Natural killer cell treated with Interleukin-12 subunit alpha and Interleukin-12 subunit beta and Interleukin-15 and Interleukin-18, amount 100 ng/mL, for 72 hours (primary cell): ENCODE measurements around the gene TMEM175. TPM values are rescaled to one million over a fixed set of nuclear protein-coding genes. Genes with fewer than 3 reads are reported as not detected.

Experiments used
- ATAC-seq, 2 donors: fragments of 150-1000 bp; cut with Tn5 transposase in 1 of 2; sonication (Bioruptor Pico), chemical (Tn5 transposase) in 1 of 2; 2 replicates each; pipeline ENCODE4 v1.10.0; 2021
- DNase-seq: peaks from one replicate; pipeline ENCODE4 v3.0.0; 2022; ENCODE audit warnings: low spot score
- H3K27ac Mint-ChIP-seq, 2 donors: 1 replicate in 1 of 2; 2 replicates in 1 of 2; pipeline ENCODE4 v1.8.0; 2022; ENCODE audit warnings: mixed read lengths in 2 of 2, mild to moderate bottlenecking in 1 of 2, moderate library complexity in 1 of 2
- H3K27me3 Mint-ChIP-seq, 2 donors: 1 replicate in 1 of 2; 2 replicates in 1 of 2; pipeline ENCODE4 v1.8.0; 2022; ENCODE audit warnings: mixed read lengths in 2 of 2
- H3K36me3 Mint-ChIP-seq: one replicate; pipeline ENCODE4 v1.8.0; 2022; ENCODE audit warnings: mixed read lengths
- H3K4me1 Mint-ChIP-seq, 2 donors: 1 replicate in 1 of 2; 2 replicates in 1 of 2; pipeline ENCODE4 v1.8.0; 2022; ENCODE audit warnings: low read depth in 2 of 2, mixed read lengths in 2 of 2, mild to moderate bottlenecking in 1 of 2
- H3K4me3 Mint-ChIP-seq: one replicate; pipeline ENCODE4 v1.8.0; 2022; ENCODE audit warnings: mixed read lengths
- H3K9me3 Mint-ChIP-seq: 2 replicates; pipeline ENCODE4 v1.8.0; 2022; ENCODE audit warnings: mixed read lengths
- total RNA-seq, 2 donors: library from RNA; stranded (reverse); gene quantifications; one replicate each; pipeline ENCODE4 v1.2.3, GENCODE V29; 2022

The TMEM175 gene
- total RNA-seq: 10 to 100 TPM; 26.5 to 29.2 TPM

GRCh38 chr4:931960-932712 is at the start of gene TMEM175, which contains the start of gene GAK:
Gene TMEM175 (plus strand): TSS chr4:932460. CDS start chr4:947740, 15,280 bp downstream.
Gene GAK (minus strand): TSS chr4:932316. CDS start chr4:932187, 129 bp downstream.
- peak within 1 kb of the TSS; percentile 97 to 98 for H3K27ac Mint-ChIP-seq
- ATAC-seq: peak; percentile 98 to 99
- H3K4me1 Mint-ChIP-seq: peaks cover 39 to 47% of the 10 kb centered on the region in 2 donors

GRCh38 chr4:882646-883045 is 49.6 kb upstream of the TMEM175 start:
- peaks cover 3% of the 10 kb centered on the region for H3K9me3 Mint-ChIP-seq
- no peaks in the 10 kb centered on the region for H3K27me3 Mint-ChIP-seq
- H3K36me3 Mint-ChIP-seq: peaks cover 10% of the 10 kb centered on the region
- no peak overlapping the region for H3K27ac Mint-ChIP-seq
- no peak overlapping the region for H3K4me3 Mint-ChIP-seq
- DNase-seq (no peak), ATAC-seq (no peak)
- H3K4me1 Mint-ChIP-seq: peaks cover 24 to 26% of the 10 kb centered on the region in 2 donors

More at GRCh38 chr4:931960-932712, at the start of gene TMEM175, which contains the start of gene GAK:
- DNase-seq: peak; percentile 98
- Mint-ChIP-seq H3K4me3 (peak within 1 kb of the TSS; percentile 98), H3K27me3 (no peaks in the 10 kb centered on the region), H3K36me3 (no peaks in the 10 kb centered on the region), H3K9me3 (no peaks in the 10 kb centered on the region)

- DNase-seq (no peak), ATAC-seq (no peak)
- Mint-ChIP-seq H3K36me3 (peaks cover 14% of the 10 kb centered on the region), H3K4me3 (no peak overlapping the region), H3K9me3 (peaks cover 6% of the 10 kb centered on the region), H3K27ac (no peak overlapping the region), H3K27me3 (no peaks in the 10 kb centered on the region), H3K4me1 (peaks cover 26% of the 10 kb centered on the region in 2 donors)
Observed at GRCh38 chr4:883377-884095, 48.7 kb upstream of the TMEM175 start.

GRCh38 chr4:884259-884658 is 48.0 kb upstream of the TMEM175 start:
- ATAC-seq: no peak
- H3K27me3 Mint-ChIP-seq: no peaks in the 10 kb centered on the region
- H3K4me1 Mint-ChIP-seq: peaks cover 19 to 21% of the 10 kb centered on the region in 2 donors
- H3K27ac Mint-ChIP-seq: no peak overlapping the region
- peaks cover 13% of the 10 kb centered on the region for H3K36me3 Mint-ChIP-seq
- H3K9me3 Mint-ChIP-seq: peaks cover 6% of the 10 kb centered on the region
- H3K4me3 Mint-ChIP-seq: no peak overlapping the region
- no peak for DNase-seq

GRCh38 chr4:884896-885295 is 47.4 kb upstream of the TMEM175 start:
- no peak for ATAC-seq
- Mint-ChIP-seq H3K4me3 (no peak overlapping the region), H3K36me3 (peaks cover 7% of the 10 kb centered on the region), H3K9me3 (peaks cover 6% of the 10 kb centered on the region), H3K27ac (no peak overlapping the region), H3K27me3 (no peaks in the 10 kb centered on the region), H3K4me1 (peaks cover 12 to 15% of the 10 kb centered on the region in 2 donors)
- DNase-seq: no peak

GRCh38 chr4:885353-885752 is 46.9 kb upstream of the TMEM175 start:
- H3K9me3 Mint-ChIP-seq: peaks cover 6% of the 10 kb centered on the region
- peaks cover 7% of the 10 kb centered on the region for H3K36me3 Mint-ChIP-seq
- H3K27ac Mint-ChIP-seq: no peak overlapping the region
- DNase-seq: no peak
- no peaks in the 10 kb centered on the region for H3K27me3 Mint-ChIP-seq
- H3K4me1 Mint-ChIP-seq: peaks cover 8 to 10% of the 10 kb centered on the region in 2 donors
- H3K4me3 Mint-ChIP-seq: no peak overlapping the region
- ATAC-seq: no peak

GRCh38 chr4:886244-886643 is 46.0 kb upstream of the TMEM175 start:
- Mint-ChIP-seq H3K36me3 (peaks cover 7% of the 10 kb centered on the region), H3K9me3 (peaks cover 6% of the 10 kb centered on the region), H3K4me1 (peaks cover 6 to 10% of the 10 kb centered on the region in 2 donors), H3K27ac (no peak overlapping the region), H3K27me3 (no peaks in the 10 kb centered on the region), H3K4me3 (no peak overlapping the region)
- DNase-seq (no peak), ATAC-seq (no peak)

- H3K27me3 Mint-ChIP-seq: no peaks in the 10 kb centered on the region
- ATAC-seq (no peak), DNase-seq (no peak)
- H3K36me3 Mint-ChIP-seq: peaks cover 7% of the 10 kb centered on the region
- H3K9me3 Mint-ChIP-seq: peaks cover 6% of the 10 kb centered on the region
- no peak overlapping the region for H3K4me3 Mint-ChIP-seq
- no peak overlapping the region for H3K27ac Mint-ChIP-seq
- peaks cover 6 to 10% of the 10 kb centered on the region in 2 donors for H3K4me1 Mint-ChIP-seq
Observed at GRCh38 chr4:887034-887763, 45.1 kb upstream of the TMEM175 start.

GRCh38 chr4:888029-888428 is 44.2 kb upstream of the TMEM175 start:
- ATAC-seq (no peak), DNase-seq (no peak)
- H3K36me3 Mint-ChIP-seq: peaks cover 7% of the 10 kb centered on the region
- no peak overlapping the region for H3K27ac Mint-ChIP-seq
- H3K4me3 Mint-ChIP-seq: no peak overlapping the region
- H3K4me1 Mint-ChIP-seq: peaks cover 6 to 10% of the 10 kb centered on the region in 2 donors
- peaks cover 6% of the 10 kb centered on the region for H3K9me3 Mint-ChIP-seq
- no peaks in the 10 kb centered on the region for H3K27me3 Mint-ChIP-seq

- H3K4me1 Mint-ChIP-seq: peaks cover 6 to 12% of the 10 kb centered on the region in 2 donors
- no peak for ATAC-seq
- no peak overlapping the region for H3K27ac Mint-ChIP-seq
- peaks cover 7% of the 10 kb centered on the region for H3K36me3 Mint-ChIP-seq
- H3K27me3 Mint-ChIP-seq: no peaks in the 10 kb centered on the region
- no peak overlapping the region for H3K4me3 Mint-ChIP-seq
- DNase-seq: no peak
- peaks cover 6% of the 10 kb centered on the region for H3K9me3 Mint-ChIP-seq
Observed at GRCh38 chr4:889516-889915, 42.7 kb upstream of the TMEM175 start.

GRCh38 chr4:890036-890695 is 42.1 kb upstream of the TMEM175 start:
- H3K9me3 Mint-ChIP-seq: peaks cover 6% of the 10 kb centered on the region
- H3K27ac Mint-ChIP-seq: no peak overlapping the region
- DNase-seq (no peak), ATAC-seq (no peak)
- no peak overlapping the region for H3K4me3 Mint-ChIP-seq
- H3K4me1 Mint-ChIP-seq: peaks cover 6 to 12% of the 10 kb centered on the region in 2 donors
- peaks cover 7% of the 10 kb centered on the region for H3K36me3 Mint-ChIP-seq
- H3K27me3 Mint-ChIP-seq: no peaks in the 10 kb centered on the region

- Mint-ChIP-seq H3K9me3 (peaks cover 6% of the 10 kb centered on the region), H3K36me3 (peaks cover 7% of the 10 kb centered on the region), H3K4me1 (peaks cover 6 to 12% of the 10 kb centered on the region in 2 donors), H3K27ac (no peak overlapping the region), H3K27me3 (no peaks in the 10 kb centered on the region), H3K4me3 (no peak overlapping the region)
- DNase-seq: no peak
- no peak for ATAC-seq
Observed at GRCh38 chr4:891747-892146, 40.5 kb upstream of the TMEM175 start.

- no peak overlapping the region for H3K4me3 Mint-ChIP-seq
- H3K27me3 Mint-ChIP-seq: no peaks in the 10 kb centered on the region
- peaks cover 1% of the 10 kb centered on the region for H3K9me3 Mint-ChIP-seq
- ATAC-seq: no peak
- no peak overlapping the region for H3K27ac Mint-ChIP-seq
- peaks cover 3% of the 10 kb centered on the region for H3K36me3 Mint-ChIP-seq
- no peak for DNase-seq
- H3K4me1 Mint-ChIP-seq: peaks cover 1 to 8% of the 10 kb centered on the region in 2 donors
Observed at GRCh38 chr4:892780-893179, 39.5 kb upstream of the TMEM175 start.
